GM19035 (cell line): Measurements from ENCODE around the gene ZMYND8.
"Not testable (repeated sequence)": the region's sequence is repeated elsewhere in the genome, so short reads cannot be mapped to it uniquely, and the experiment has no call there.

ENCODE experiments used
- ATAC-seq: cut with Tn5 transposase; IDR thresholded peaks from one replicate; pipeline ENCODE4 v1.9.1; 2021; ENCODE audit not compliant: unreplicated experiment

ZMYND8 gene

DNA sequence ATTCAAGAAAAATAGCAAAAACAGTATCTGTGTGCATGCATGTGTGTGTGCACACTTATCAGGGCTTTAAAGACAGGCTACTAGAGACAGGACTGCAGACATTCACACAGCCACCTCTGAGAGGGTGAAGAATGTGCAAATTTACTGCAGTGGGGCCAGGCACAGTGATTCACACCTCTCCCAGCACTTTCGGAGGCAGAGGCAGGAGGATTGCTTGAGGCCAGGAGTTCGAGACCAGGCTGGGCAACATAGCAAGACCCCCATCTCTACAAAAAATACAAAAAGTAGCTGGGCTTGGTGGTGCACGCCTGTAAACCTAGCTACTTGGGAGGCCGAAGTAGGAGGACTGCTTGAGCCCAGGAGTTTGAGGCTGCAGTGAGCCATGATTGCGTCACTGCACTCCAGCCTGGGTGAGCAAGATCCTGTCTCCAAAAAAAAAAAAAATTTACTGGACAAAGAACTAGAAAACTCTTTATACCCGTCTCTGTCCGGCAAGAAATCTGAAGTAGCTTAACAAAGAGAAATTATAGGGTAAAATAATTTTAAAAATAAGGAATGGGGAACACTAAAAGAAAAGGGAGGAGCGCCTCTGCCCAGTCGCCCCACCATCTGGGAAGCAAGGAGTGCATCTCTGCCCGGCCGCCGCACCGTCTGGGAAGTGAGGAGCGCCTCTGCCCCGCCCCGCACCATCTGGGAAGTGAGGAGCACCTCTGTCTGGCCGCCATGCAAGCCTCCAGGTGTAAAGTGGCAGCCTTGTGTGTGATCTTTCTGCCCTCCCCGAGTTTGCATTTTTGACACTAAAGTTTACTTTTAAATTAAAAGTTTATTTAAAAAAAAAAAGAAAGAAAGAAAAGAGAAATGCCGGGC is 105.1 kb downstream of the ZMYND8 start:
- ATAC-seq, result no peak

DNA sequence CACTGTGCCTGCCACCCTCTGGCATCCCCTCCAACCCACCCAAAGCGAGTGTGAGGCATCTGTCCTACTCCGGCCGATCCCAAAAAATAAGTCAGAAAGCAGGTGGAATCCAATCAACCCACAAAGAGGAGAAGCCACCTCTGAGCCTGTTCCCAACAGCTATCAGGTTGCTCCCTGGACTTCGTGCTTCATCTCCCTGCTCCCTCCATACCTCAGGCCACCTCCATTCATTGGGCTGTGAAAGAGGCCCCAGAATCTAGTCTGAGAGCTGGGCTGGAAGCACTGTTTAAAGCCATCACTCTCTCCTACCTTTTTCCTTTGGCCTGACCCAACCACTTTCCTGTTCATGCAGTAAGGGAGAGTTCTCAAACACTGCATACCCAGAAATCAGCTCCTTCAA is 106.1 kb downstream of the ZMYND8 start:
- ATAC-seq, result no peak

DNA sequence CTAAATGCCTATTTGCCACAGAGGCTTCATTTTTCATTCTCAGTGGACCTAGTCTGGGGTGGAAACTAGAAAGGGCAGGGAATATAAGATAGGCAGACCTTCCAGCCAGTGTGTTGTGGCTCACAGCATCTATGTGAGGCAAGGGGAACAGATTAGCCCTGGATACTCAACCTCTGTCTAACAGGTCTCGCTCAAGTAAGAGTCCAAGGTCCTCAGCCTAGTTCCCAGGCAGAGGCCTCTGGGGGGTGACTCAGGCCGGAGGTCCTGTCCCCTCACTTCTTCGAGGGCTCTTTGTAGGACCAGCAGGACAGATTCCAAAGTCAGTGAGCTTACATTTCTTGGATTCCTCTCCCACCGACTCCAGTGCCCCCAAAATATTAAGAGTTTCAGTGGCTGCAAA is 106.6 kb downstream of the ZMYND8 start:
- no peak for ATAC-seq

DNA sequence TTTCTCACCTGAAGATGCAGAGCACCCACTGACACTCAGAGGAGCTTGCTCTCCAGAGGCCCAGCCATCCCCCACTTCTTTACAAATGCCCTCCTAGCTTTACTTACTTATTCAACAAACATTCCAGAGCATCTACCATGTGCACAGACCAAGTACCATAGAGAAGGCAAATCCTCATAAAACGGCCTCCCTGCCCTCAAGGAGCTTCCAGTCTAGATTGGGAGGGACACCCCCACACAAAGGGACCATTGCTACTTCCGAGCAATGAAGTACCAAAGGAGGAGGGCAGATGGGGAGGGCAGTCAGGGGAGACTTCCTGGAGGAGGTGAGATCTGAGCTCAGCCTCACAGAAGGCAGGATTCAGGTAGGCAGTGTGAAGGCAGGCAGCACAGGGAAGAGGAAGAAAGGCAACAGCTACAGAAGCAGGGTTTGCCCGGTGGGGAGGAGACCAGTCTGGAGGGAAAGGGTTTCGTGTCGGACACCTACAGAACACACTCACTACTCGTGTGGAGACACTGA is 108.0 kb downstream of the ZMYND8 start:
- ATAC-seq, result no peak

DNA sequence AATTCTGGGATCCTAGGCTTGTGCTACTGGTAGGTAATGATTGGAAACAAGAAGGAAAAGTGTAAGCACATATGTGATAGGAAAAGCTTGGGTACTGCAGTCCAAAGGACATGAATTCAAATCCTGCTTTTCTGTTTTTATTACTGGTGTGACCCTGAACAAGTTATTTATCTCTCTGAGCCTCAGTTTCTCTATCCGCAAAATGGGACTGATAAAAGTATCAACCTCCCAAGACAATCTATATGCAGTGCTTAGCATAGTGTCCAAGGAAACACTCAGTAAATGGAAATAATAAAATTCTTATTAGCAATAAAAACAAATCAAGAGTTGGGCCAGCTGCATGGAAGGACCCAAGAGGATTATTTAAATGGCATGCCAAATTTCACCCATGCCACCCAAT is 108.5 kb downstream of the ZMYND8 start:
- ATAC-seq, result no peak

DNA sequence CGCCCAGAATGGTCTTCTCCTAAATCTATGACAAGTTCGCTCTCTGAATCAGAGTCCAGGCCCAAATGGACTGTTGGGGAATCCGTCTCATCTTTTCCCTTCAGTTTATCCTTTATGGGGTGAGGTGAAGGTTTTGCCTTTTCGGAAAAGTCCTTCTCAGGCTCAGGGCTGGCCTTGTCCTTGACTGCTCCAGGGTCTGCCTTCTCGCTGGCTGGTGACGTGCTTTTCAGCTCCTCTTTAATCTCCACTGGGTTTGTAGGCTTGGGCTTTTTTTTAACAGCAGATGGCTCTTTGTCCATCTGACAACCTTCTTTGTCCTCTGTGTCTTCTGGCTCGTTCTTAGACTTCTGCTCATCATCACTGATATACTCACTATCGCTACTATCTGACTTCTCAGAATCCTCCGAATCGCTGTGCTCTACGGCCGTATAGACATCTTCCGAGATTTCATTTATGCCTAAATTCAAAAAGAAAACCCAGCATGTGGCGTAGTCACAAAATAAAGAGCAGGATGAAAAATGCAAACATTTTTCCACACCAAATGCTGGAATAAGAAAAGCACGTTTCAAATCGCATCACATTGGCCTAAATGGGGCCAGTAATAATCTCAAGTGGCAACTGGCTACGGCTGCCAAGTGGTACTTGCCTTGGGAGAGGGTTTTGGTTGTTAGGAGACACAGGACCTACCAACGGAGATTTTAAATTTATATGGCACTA is 110.3 kb downstream of the ZMYND8 start:
- no peak for ATAC-seq

DNA sequence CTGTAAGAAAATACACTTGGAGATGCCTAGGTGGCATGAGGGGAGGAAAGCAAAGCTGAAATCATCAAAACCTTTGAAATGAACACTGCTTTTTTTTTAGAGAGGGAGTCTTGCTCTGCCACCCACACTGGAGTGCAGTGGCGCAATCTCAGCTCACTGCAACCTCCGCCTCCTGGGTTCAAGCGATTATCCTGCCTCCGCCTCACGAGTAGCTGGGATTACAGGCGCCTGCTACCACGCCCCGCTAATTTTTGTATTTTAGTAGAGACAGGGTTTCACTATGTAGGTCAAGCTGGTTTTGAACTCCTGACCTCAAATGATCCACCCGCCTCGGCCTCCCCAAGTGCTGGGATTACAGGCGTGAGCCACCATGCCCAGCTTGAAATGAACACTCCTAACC is 111.3 kb downstream of the ZMYND8 start:
- not testable (repeated sequence) for ATAC-seq

DNA sequence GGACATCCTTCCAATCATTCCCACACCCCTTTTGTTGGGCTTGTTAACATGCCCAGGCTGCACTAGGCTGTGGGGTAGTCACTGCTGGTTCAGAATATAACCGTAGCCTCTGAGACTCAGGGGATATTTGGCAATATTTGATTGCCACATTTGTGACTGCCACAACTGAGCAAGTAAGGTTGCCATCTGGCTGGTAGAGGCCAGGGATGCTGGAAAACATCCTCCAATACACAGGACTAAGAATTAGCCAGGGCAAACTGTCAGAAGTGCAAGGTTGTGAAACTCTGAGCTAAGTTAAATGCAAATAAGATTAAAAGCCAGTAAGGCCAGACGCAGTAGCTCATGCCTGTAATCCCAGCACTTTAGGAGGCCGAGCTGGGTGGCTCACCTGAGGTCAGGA is 112.0 kb downstream of the ZMYND8 start:
- no peak for ATAC-seq

DNA sequence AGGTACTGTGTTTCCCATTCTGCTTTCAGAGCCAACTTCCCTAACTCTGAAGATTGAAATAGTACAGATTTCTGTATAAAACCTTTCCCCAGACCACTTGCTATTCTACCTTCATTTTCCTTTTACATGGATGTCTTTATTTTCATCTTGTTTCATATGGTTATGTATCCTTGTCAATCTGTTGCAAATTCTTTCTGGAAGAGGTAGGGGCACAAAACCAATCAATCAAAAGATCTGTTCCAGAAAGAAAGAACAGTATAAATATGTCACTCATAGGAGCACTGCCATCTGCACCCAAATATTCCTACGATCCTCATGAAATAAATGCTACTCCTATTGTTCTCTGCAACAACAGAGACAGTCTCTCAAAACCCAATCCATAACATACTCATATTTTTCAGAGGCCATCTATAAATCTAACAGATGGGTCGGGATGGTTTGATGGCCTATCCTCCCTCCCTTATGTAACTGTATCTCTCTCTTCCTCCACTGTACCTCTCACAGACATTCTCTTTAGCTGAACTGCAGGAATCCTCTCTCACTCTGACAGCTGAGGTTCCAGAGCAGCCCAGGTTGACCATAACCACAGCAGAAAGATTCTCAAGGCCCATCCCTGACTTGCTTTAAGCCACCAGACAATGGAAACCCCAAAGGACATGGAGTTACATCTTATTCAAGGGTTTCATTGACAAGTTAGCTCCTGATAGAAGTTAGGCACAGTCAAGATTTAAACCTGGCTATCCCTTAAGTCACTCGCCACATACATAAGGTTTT is 112.8 kb downstream of the ZMYND8 start:
- no peak for ATAC-seq

DNA sequence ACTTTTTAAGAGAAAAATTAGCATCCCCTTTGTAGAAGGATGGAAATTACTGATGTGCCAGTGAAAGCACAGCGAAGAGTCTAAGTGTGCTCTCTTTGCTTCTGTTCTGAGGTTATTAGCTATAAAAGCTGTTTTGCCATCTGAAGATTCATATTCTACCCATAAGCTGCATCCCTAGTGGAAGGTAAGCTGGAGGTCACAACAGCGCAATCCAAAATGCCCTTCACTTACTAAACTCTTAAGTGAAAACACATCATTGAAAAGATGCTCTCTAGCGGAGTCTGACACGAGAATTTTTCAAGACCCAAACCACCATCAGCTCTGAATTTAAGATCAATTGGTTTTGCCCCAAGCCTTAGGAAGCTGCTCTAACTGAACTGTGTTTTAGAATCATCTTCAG is 113.5 kb downstream of the ZMYND8 start:
- ATAC-seq, result no peak

DNA sequence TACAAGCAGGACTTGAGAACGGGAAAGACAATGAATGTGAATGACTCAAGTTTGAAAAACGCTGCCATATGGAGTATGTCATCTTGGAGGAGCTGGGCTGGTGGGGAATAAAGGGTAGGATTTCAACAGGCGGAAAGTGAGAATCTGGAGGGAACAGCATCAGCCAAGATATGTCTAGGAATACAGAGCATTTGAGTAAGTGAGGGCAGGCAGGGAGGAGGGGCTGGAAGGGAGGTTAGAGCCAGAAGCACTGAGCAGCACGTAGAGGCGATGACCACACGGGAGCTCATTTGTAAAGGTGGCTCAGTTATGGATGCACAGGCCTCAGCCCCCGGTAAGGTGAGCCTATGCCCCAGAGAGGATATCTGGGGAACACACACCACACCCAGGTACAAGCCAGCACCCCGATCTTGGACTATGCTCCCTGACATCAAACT is 115.1 kb downstream of the ZMYND8 start:
- no peak for ATAC-seq

DNA sequence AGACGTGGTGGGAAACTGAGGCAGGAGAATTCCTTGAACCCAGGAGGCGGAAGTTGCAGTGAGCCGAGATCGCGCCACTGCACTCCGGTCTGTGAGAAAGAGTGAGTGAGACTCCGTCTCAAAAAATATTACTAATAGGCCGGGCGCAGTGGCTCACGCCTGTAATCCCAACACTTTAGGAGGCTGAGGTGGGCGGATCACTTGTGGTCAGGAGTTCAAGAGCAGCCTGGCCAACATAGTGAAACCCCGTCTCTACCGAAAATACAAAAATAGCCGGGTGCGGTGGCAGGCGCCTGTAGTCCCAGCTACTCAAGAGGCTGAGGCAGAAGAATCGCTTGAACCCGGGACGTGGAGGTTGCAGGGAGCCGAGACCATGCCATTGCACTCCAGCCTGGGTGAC is 116.4 kb downstream of the ZMYND8 start:
- ATAC-seq, result not testable (repeated sequence)

DNA sequence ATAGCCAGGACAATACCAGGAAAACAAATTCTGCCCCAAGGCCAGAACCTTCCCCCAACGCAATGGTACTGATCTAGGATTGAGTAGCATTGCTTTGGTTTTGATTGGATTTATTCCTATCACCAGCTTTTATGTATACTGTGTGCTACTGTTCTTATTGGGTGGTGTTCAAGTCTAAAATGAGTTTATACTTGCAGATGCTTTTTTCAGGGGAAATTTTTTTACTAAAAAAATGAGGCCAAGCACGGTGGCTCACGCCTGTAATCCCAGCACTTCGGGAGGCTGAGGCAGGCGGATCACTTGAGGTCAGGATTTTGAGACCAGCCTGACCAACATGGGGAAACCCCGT is 116.8 kb downstream of the ZMYND8 start:
- no peak for ATAC-seq

DNA sequence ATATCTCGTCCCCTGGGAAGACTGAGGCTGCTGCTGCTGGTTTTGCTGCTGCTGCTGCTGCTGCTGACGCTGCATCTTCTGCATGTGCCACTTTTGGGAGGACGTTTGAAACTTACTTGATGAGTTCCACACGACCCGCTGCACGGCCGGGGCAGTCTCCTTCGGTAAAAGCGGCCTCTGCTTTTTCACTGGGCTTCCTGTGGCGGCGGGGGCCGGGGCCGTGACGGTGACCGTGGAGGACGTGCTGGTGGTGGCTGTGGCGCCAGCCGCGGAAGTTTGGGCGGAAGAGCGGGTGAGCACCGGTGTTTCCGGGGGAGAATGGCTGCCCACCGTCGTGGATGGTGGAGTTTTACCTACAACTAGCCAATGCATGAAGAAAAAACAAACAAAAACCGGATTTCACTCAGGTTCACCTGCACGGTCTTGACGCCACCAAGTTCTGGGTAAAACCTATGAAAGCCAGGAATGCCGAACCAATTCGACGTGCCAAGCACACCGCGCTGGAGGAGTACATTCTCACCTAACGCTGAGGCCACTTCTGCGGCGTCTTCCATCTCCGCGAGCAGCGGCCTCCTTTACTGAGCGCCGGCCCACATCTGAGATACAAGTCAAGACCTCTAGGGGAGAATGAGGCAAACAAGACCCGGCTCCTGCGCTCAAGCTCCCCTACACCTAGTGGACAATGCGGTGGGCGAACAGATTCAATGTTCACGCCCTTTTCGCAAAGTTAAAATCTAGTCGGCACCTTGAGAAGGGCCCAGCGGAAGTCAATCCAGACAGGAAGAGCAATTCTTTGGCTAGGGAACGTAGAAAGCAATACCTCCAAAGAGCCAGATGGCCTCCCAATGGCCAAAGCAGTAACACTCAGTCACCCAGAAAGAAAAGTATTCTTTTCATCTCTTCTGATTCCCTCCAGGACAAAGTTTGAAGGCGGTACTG is 117.5 kb downstream of the ZMYND8 start:
- ATAC-seq, result no peak

DNA sequence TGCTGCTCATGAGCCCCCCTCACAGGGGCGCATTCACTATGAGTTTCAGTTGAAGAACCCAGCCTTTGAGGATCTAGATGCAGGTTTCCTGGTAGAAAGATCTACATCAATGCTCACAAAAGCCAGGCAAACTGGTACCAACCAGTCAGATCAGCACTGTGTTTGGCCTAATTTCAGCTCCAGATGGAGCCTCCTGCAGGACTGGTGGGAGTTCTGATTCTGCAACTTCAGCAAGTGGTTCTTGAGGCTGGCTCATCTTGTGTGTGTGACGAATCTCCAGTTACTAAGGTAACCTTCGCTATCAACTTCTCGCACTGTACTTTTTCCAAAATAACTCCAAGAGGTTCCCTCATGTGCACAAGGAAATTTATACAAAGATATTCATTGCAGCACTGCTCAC is 118.8 kb downstream of the ZMYND8 start:
- no peak for ATAC-seq

DNA sequence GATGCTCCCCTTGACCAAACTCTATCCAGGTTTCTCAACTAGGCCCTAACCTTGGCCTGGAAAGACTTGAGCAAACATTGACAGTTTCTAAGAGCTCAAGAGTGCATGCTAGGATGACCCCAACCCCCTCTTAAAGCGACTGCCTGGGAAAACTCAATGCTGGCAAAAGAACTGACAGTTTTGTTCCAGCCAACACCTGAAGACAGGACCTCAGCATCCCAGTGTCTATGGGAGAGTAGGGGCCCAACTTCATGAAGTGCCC is 119.9 kb downstream of the ZMYND8 start:
- ATAC-seq, result no peak

DNA sequence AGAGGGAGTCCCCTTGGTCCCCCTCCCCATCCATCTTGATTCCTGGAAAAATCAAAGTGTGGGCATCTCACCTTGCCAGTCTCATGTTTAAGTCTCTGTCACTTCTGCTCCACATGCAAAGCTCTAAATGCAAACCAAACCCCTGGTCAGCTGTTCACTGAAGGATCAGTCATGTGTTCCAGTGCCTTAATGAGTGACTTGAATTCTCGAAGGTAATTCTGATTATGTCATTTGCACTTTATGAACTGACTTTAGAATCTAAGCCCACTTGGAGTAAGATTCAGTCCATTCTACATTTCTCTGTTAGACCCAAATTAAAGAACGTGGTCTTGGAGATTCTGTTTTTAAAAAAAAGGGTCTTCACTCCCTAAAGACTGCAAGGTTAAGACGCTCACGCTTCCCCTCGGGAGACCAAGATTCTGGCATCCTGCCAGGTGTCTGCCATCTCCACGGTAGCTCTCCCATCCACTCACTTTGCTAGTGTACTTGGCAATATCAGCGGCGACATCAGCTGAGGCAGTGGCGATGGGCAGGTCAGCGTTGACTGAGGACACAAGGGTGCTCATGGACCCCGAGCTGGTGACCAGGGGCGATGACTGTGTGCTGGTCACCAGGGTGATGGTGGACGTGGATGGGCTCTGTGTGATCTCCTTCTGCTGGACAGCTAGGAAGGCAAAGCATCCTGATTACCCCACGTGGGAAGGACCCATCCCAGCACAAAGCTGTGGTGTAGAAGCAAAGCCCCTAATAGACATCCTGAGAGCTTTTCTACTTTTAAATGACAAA is 120.5 kb downstream of the ZMYND8 start:
- no peak for ATAC-seq

DNA sequence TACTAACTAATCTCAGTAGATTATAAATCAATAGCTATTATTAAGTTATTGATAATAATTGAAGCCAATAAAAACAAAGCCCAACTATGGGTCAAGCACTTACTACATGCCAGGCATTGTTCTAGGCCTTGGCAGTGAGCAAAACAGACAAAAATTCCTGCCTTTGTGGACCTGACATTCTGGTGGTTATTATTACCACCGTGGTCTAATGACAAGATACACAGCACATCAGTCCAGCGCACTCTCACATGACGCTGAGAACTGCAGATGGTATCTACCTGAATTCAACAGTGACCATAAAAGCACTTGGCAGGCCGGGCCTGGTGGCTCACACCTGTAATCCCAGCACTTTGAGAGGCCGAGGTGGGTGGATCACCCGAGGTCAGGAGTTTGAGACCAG is 121.4 kb downstream of the ZMYND8 start:
- no peak for ATAC-seq

DNA sequence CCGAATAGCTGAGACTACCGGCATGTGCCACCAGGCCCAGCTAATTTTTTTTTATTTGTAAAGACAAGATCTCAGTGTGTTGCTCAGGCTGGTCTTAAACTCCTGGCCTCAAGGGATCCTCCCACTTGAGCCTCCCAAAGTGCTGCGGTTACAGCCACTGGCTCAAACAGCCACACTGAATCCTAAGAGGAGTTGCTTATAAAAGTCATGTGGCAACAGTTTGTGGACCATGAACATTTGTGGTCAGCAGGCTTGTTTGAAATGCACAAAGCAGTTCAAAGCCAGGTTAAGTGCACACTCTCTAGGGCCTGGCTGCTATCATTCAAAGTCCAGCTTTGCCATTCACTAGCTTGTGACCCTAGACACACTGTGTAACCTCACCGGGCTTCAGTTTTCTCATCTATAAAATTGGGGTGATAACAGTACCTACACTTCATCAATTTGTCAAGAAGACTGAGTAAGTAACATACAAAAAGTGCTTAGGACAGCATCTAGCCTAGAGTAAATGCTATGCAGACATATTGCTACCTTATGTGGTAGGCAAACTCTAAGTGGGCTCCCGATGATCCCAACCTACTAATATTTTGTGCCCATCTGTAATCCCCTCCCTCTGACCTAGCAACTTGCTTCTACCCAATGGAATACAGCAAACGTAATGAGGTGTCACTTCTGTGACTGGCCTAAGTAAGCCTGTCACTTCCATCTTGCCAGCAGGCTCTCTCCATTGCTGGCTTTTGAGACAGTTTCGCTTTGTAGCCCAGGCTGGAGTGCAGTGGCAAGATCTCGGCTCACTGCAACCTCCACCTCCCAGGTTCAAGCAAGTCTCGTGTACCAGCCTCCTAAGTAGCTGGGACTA is 122.9 kb downstream of the ZMYND8 start:
- no peak for ATAC-seq
